IMR-90 (cell line): ENCODE results near the gene COL4A3. TPM values are rescaled to one million over a fixed set of nuclear protein-coding genes. Genes with fewer than 3 reads are reported as not detected.

ENCODE experiments used
- ATAC-seq: fragments of 200-7000 bp; cut with Tn5 transposase; 2 replicates; pipeline ENCODE4 v1.9.1; 2020; ENCODE audit warnings: low read depth, mild to moderate bottlenecking, moderate library complexity
- BruUV-seq: library from RNA; stranded (reverse); fragments of 400-500 nt; replicated peaks from 2 replicates; lab custom pipeline; 2021; lab: Mats Ljungman, UMichigan
- CTCF ChIA-PET: fragments of 300-600 bp; formaldehyde crosslinking; extraction: SDS; loops from one replicate; lab custom pipeline; 2021; ENCODE audit warnings: antibody characterized with exemption; lab: Yijun Ruan, JAX
- POLR2A ChIA-PET: fragments of 300-600 bp; sonication (Branson Sonifier 250); formaldehyde crosslinking; loops from one replicate; lab custom pipeline; 2022; ENCODE audit warnings: antibody characterized with exemption; ENCODE audit not compliant: unreplicated experiment; lab: Charles Lee
- DNase-seq: peaks from one replicate; pipeline ENCODE4 v3.0.0; 2013
- H2AFZ ChIP-seq: replicated peaks from 2 replicates; pipeline ENCODE3; 2013; ENCODE audit warnings: low read length, mild to moderate bottlenecking; ENCODE audit not compliant: poor library complexity
- H2AK5ac ChIP-seq: 2 replicates; pipeline ENCODE4 v1.6.1; 2013; ENCODE audit warnings: low read depth, low read length, inconsistent platforms
- H2AK9ac ChIP-seq: replicated peaks from 2 replicates; pipeline ENCODE3; 2013; ENCODE audit warnings: mild to moderate bottlenecking, low read depth, low read length, moderate library complexity; ENCODE audit not compliant: poor library complexity
- H2BK120ac ChIP-seq: 2 replicates; pipeline ENCODE4 v1.6.1; 2013; ENCODE audit warnings: low read depth, low read length, inconsistent platforms
- H2BK15ac ChIP-seq: 3 replicates; pipeline ENCODE4 v1.6.1; 2013; ENCODE audit warnings: low read depth, low read length, inconsistent platforms
- H2BK20ac ChIP-seq: 2 replicates; pipeline ENCODE4 v1.6.1; 2013; ENCODE audit warnings: low read depth, mild to moderate bottlenecking, inconsistent platforms, low read length, moderate library complexity
- H2BK5ac ChIP-seq: 2 replicates; pipeline ENCODE4 v1.6.1; 2013; ENCODE audit warnings: mild to moderate bottlenecking, low read depth, low read length, inconsistent platforms; ENCODE audit not compliant: poor library complexity, severe bottlenecking
- H3K14ac ChIP-seq: replicated peaks from 2 replicates; pipeline ENCODE4 v1.6.1; 2013; ENCODE audit warnings: low read depth, low read length, inconsistent platforms
- H3K18ac ChIP-seq: 2 replicates; pipeline ENCODE4 v1.6.1; 2013; ENCODE audit warnings: low read depth, low read length, control low read depth
- H3K23ac ChIP-seq: 2 replicates; pipeline ENCODE4 v1.6.1; 2013; ENCODE audit warnings: low read depth, low read length, inconsistent platforms
- H3K27ac ChIP-seq: 2 replicates; pipeline ENCODE4 v1.5.1; 2013; ENCODE audit warnings: mild to moderate bottlenecking, control low read depth, low read length; ENCODE audit not compliant: insufficient read depth
- H3K27me3 ChIP-seq: 2 replicates; pipeline ENCODE4 v1.6.1; 2013; ENCODE audit warnings: low read length; ENCODE audit not compliant: control insufficient read depth, insufficient read depth
- H3K36me3 ChIP-seq: 2 replicates; pipeline ENCODE4 v1.6.1; 2013; ENCODE audit warnings: low read length, mixed read lengths; ENCODE audit not compliant: control insufficient read depth, insufficient read depth
- H3K4ac ChIP-seq: 2 replicates; pipeline ENCODE4 v1.6.1; 2013; ENCODE audit warnings: low read depth, low read length, inconsistent platforms
- H3K4me1 ChIP-seq: 2 replicates; pipeline ENCODE4 v1.6.1; 2013; ENCODE audit warnings: low read length, mixed read lengths; ENCODE audit not compliant: control insufficient read depth, insufficient read depth
- H3K4me2 ChIP-seq: 2 replicates; pipeline ENCODE4 v1.6.1; 2013; ENCODE audit warnings: low read depth, mild to moderate bottlenecking, control low read depth, low read length, moderate library complexity
- H3K4me3 ChIP-seq: 2 replicates; pipeline ENCODE4 v1.5.1; 2013; ENCODE audit warnings: low read depth, mild to moderate bottlenecking, control low read depth, low read length, moderate library complexity; ENCODE audit not compliant: insufficient read depth
- H3K56ac ChIP-seq: 2 replicates; pipeline ENCODE4 v1.6.1; 2013; ENCODE audit warnings: low read length, inconsistent platforms; ENCODE audit not compliant: insufficient read depth; ENCODE audit errors: extremely low read depth
- H3K79me1 ChIP-seq, 2 experiments: 2 replicates each; pipeline ENCODE4 v1.6.1; 2013; ENCODE audit warnings: low read length in 2 of 2, inconsistent platforms in 1 of 2, low read depth in 1 of 2
- H3K9ac ChIP-seq: 2 replicates; pipeline ENCODE4 v1.6.1; 2013; ENCODE audit warnings: low read depth, low read length, control low read depth
- H3K9me1 ChIP-seq: 2 replicates; pipeline ENCODE4 v1.6.1; 2013; ENCODE audit warnings: low read length, inconsistent platforms; ENCODE audit not compliant: insufficient read depth
- H3K9me3 ChIP-seq: 2 replicates; pipeline ENCODE4 v1.6.1; 2013; ENCODE audit warnings: low read length; ENCODE audit not compliant: control insufficient read depth, insufficient read depth
- H4K20me1 ChIP-seq: 2 replicates; pipeline ENCODE4 v1.6.1; 2013; ENCODE audit warnings: low read length, inconsistent platforms; ENCODE audit not compliant: insufficient read depth
- H4K5ac ChIP-seq: 2 replicates; pipeline ENCODE4 v1.6.1; 2013; ENCODE audit warnings: mild to moderate bottlenecking, low read depth, low read length, control low read depth
- H4K8ac ChIP-seq, 2 experiments: 2 replicates each; pipeline ENCODE4 v1.6.1; 2013; ENCODE audit warnings: low read depth in 2 of 2, low read length in 2 of 2, control low read depth in 1 of 2, inconsistent platforms in 1 of 2
- H4K91ac ChIP-seq: 2 replicates; pipeline ENCODE4 v1.6.1; 2013; ENCODE audit warnings: low read depth, low read length, inconsistent platforms; ENCODE audit not compliant: insufficient read depth
- FOS ChIP-seq: fragments of 150-350 bp; IDR thresholded peaks from 2 replicates; pipeline ENCODE4 v1.6.1; 2016; ENCODE audit warnings: low read depth, low read length
- MAFK ChIP-seq: IDR thresholded peaks from 2 replicates; pipeline ENCODE4 v1.6.1; 2012; ENCODE audit warnings: low read depth, low read length, improper control_type of control experiment
- POLR2A ChIP-seq: IDR thresholded peaks from 2 replicates; pipeline ENCODE4 v1.6.1; 2012; ENCODE audit warnings: mild to moderate bottlenecking, low read depth, low read length
- RAD21 ChIP-seq: IDR thresholded peaks from 2 replicates; pipeline ENCODE4 v1.6.1; 2012; ENCODE audit warnings: low read length, improper control_type of control experiment
- RCOR1 ChIP-seq: IDR thresholded peaks from 2 replicates; pipeline ENCODE4 v1.6.1; 2012; ENCODE audit warnings: mild to moderate bottlenecking, low read length, improper control_type of control experiment; ENCODE audit not compliant: insufficient replicate concordance
- RFX5 ChIP-seq: IDR thresholded peaks from 2 replicates; pipeline ENCODE4 v1.8.0; 2012; ENCODE audit warnings: low read depth, mild to moderate bottlenecking, low read length, moderate library complexity
- WGBS, 2 experiments: methylation state at CpG; one replicate each; pipeline versions ENCODE4 v1.1.5 to v1.1.7; 2013; ENCODE audit warnings: missing lambda C conversion rate in 2 of 2; ENCODE audit not compliant: insufficient read length in 1 of 2; ENCODE audit errors: extremely low coverage in 2 of 2; 5-methylcytosine and 5-hydroxymethylcytosine counted together
- dilution Hi-C: fragments of 300-500 bp; cut with HindIII; formaldehyde crosslinking; loops from one replicate; pipeline ENCODE4 v1.14.3; 2018; ENCODE audit warnings: low sequenced_read_pairs; ENCODE audit not compliant: unreplicated experiment
- in situ Hi-C: fragments of 300-500 bp; cut with MboI; formaldehyde crosslinking; loops from 3 replicates; pipeline ENCODE4 v1.14.3; 2019; ENCODE audit warnings: low sequenced_read_pairs, inconsistent platforms, mixed read lengths
- intact Hi-C: fragments of 100-400 bp; cut with micrococcal nuclease; formaldehyde crosslinking; loops from 2 replicates; pipeline ENCODE4 v1.10.0; 2022
- polyA plus RNA-seq, 3 experiments: library from polyadenylated mRNA; depleted of rRNA; stranded (reverse); fragments of >200 nt; gene quantifications; 2 replicates each; pipeline ENCODE4 v1.2.3, GENCODE V29; 2012; ENCODE audit warnings: low replicate concordance in 1 of 3
- total RNA-seq: library from RNA; depleted of rRNA; stranded (reverse); fragments of >200 nt; gene quantifications from 2 replicates; pipeline ENCODE4 v1.2.3, GENCODE V29; 2012

COL4A3 gene
- total and polyA plus RNA-seq, 2 of the 4 experiments (the other 2 are of a cell fraction), result not detected

GRCh38 chr2:227146456-227146855, 18.0 kb upstream of the COL4A3 start:
- Histone ChIP-seq H4K8ac (no peak overlapping the region), H3K36me3 (no peaks in the 10 kb centered on the region), H3K9me3 (no peaks in the 10 kb centered on the region), H4K91ac (no peak overlapping the region), H4K20me1 (no peaks in the 10 kb centered on the region), H3K4me3 (no peak overlapping the region), H2BK120ac (no peak overlapping the region), H4K5ac (no peak overlapping the region), H3K27ac (no peak overlapping the region), H3K4me1 (no peaks in the 10 kb centered on the region), H2BK20ac (no peak overlapping the region), H2AFZ (no peak overlapping the region), H2AK5ac (no peak overlapping the region), H3K4me2 (no peak overlapping the region), H3K4ac (no peak overlapping the region), H3K56ac (no peak overlapping the region), H2BK5ac (no peak overlapping the region), H3K9me1 (no peaks in the 10 kb centered on the region), H2BK15ac (no peak overlapping the region), H2AK9ac (no peak overlapping the region), H3K79me1 (no peaks in the 10 kb centered on the region), H3K9ac (no peak overlapping the region), H3K27me3 (no peaks in the 10 kb centered on the region; the same call in 1 of the 2 replicates), H3K18ac (no peak overlapping the region), H3K14ac (no peak overlapping the region), H3K23ac (no peak overlapping the region)
- DNase-seq (no peak), ATAC-seq (no peak)
- WGBS, 2 experiments, result 92% methylated on average over 2 of the region's 6 CpGs; no CpG with 5 or more reads in 1 of the 2 experiments
- dilution Hi-C loops, result no loop called here
- in situ Hi-C loops, result no loop called here
- ChIA-PET CTCF (no interaction called here), POLR2A (no interaction called here)
- no peak for TF ChIP-seq POLR2A
- no peak for TF ChIP-seq RAD21
- no peak for TF ChIP-seq RCOR1
- TF ChIP-seq FOS, result no peak
- no peak for TF ChIP-seq MAFK
- TF ChIP-seq RFX5, result no peak
- intact Hi-C loops, result no loop called here
- no TSS peak for BruUV-seq
